HG02938 (cell line): ENCODE results near the gene ACTG1.

ENCODE experiments used
- ATAC-seq: cut with Tn5 transposase; IDR thresholded peaks from one replicate; pipeline ENCODE4 v1.9.1; 2021; ENCODE audit warnings: mild to moderate bottlenecking, moderate library complexity; ENCODE audit not compliant: unreplicated experiment

Gene ACTG1

DNA sequence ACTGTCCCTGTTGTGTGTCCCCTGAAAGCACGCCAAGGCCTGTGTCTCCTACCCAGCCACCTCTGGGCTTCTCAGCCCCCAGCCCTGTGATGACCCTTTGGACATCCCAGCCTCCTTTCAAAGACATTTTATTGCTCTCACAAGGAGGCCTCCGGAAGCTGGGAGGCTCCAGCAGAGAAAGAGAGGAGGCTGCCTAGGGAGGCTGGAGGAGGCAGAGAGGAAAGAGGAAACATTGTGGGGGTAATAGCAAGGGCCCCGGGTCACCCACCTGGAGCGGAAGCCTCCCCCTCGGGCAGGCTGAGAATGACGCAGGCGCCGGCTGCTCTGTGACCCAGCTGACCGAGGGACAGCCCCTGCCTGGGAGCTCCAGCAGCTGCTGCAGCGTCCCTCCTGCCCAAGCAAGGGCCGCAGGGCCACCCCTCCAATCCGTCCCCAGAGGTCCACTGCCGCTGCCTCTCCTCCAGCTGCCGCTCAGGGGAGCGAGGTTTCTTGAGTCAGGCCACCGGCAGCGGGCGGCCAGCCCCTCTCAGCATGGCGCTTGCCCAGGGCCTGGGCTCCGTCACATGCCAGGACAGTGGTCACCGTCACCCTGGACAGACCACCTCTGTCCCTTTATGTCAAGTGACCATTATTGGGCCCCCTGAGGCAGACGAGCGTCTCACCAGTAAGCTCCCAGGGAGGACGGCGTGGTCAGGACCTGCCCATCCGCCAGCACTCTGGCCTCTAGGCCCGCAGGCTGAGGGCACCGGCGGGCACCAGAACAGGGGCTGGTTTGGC, 29.3 kb downstream of the ACTG1 start:
- no peak for ATAC-seq

- ATAC-seq = no peak
Observed at GRCh38 chr17:81482673-81483072, 29.9 kb downstream of the ACTG1 start.

GRCh38 chr17:81481815-81482505, 30.6 kb downstream of the ACTG1 start:
- ATAC-seq = no peak

- no peak for ATAC-seq
Observed at GRCh38 chr17:81481073-81481799, 31.4 kb downstream of the ACTG1 start.

DNA sequence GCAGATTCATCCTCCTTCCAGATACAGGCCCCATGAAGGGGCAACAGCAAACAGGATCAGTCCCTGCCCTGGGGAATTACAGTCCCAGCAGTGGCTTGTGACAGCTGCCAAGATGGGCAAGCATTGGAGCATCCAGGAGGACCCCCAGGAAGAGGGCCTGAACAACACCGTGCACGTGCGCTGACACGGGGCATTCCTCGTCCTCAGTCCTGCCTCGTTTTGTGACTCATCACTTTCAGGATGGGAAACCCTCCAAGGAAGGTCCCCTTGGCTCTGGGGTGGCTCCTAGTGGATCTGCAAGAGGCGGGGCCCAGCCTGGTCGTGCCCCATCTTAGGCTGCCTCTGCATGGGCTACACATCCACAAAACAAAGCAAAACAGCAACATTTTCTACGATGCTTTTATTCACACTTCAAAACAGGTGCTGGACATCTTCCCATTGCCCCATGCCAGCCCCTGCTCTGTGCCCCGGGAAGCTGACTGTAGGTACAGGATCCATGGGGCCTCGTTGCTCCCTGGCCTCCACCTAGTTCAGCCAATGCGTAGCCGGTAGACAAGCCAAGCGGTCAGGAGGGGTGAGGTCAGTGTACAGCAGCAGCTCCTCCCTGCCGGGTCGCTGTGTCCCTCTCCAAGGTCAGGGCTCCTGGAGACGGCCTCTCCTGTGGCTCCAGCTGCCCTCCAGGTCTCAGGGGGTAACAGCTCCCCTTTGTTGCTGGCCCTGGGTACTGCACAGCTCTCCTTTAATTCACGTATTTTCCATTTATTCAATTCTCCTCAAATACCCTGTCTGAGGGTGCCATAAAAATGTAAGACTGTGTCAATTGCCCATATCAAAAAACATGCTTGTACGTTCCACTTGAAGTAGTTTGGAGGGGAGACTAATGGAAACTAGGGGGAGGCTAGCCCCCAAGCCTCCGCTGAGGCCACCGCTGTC, 32.2 kb downstream of the ACTG1 start:
- ATAC-seq = no peak

DNA sequence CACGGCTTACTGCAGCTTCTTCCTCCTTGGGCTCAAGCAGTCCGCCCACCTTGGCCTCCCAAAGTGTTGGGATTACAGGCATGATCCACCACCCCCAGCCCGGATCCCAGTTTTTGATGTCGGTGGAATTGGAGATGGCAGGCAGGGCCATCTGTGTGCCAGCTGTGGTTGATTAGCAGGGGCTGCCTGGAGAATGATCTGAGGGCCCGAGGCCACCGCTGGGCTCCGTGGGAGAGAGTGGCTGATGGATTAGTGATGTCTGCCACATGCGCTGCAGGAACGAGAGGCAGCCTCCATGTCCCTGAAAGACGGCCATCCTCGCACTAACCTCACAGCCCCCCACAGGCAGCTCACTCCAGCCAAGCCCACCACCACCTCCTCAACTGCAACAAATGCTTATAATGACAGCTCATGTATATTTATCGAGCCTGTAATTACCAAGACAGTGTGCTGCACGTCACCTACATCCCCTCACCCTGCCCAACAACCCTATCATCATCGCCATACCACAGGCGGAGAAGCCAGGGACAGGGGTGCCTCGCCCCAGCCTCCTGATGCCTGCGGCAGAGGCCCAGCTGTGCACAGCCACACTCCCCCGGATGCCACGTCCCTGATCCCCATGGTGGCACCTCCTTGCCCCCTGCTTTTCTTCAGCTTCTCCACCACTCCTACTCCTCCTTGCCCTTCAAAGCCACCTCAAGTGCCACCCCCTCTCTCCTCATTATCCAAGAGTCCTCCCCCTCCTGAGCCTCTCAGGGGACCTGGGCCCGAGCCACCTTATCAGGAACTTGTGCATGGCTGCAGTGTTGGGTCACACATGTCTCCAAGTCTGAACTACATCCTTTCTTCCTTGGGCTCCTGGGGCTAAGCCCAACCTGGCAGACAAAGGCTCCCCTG, 33.2 kb downstream of the ACTG1 start:
- ATAC-seq = no peak

DNA sequence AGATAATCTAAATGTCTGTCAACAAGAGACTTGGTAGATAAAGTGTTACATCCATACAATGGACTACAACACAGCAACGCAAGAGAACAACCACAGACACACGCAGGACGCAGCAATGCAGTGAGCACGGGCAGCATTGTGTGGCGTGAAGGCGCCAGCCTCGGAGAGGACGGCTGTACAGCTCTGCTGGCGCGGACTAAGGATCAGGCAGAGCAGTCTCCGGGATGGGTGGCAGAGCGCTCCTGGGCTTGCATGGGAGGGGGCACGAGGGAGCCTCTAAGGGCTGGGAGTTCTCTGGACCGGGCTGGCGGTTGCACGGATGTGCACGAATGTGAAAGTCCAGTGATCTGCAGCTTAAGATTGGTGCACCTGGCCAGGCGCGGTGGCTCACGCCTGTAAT, 34.5 kb downstream of the ACTG1 start:
- no peak for ATAC-seq

GRCh38 chr17:81477173-81477572, 35.4 kb downstream of the ACTG1 start:
- no peak for ATAC-seq

GRCh38 chr17:81476635-81477034, 36.0 kb downstream of the ACTG1 start:
- ATAC-seq = no peak

GRCh38 chr17:81476097-81476496, 36.5 kb downstream of the ACTG1 start:
- ATAC-seq = no peak

- ATAC-seq = no peak
Observed at GRCh38 chr17:81474958-81475357, 37.6 kb downstream of the ACTG1 start.

DNA sequence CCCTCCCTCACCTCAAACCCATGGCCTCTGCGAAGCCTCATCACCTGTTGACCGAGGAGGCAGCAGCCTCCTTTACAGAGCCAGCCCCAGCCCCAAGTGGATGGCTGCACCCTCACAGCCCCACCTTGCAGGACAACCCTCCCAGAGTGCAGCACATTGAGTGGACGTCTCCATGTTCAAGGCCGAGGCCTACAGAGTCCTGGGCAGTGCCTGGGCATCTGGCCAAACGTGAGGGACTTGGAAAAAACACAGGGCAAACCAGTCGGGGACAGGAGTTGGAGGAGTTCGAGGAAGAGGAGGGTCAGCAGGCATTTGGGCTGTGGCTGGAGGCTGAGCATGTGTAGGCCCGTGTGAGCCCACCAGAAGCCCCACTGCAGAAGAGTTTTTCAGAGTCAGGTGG, 39.6 kb downstream of the ACTG1 start:
- no peak for ATAC-seq

- ATAC-seq = no peak
Observed at GRCh38 chr17:81471818-81472456, 40.7 kb downstream of the ACTG1 start.

- ATAC-seq = no peak
Observed at GRCh38 chr17:81470944-81471817, 41.4 kb downstream of the ACTG1 start.

GRCh38 chr17:81470270-81470943, 42.2 kb downstream of the ACTG1 start:
- ATAC-seq = no peak

DNA sequence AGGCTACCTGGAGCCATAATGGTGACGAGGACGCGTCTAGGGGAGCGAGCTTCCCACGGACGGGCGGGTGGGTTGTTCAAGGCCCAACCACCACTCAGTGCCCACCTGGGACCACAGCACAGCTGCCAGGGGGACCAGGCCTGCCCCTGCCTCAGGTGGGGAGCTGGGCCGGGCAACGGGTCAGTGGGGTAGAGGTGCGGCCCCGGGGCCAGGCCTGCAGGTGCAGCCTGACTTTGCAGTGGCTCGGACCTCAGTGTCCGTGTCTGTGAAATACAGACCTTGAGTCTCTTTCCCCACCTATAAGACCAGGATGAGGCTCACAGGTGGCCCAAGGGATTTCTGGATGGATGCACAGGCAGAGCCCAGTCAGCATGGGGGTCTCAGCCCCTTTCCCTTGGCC, 43.3 kb downstream of the ACTG1 start:
- no peak for ATAC-seq

- no peak for ATAC-seq
Observed at GRCh38 chr17:81468770-81469121, 43.9 kb downstream of the ACTG1 start.
